Measurements from ENCODE around the gene ALDH1A2.

Gene ALDH1A2

GRCh38 chr15:57943171-57943570 lies 122.3 kb downstream of the ALDH1A2 start:
- DNase-seq (ENCODE audit: low spot score), result no peak

GRCh38 chr15:57941816-57942215 lies 123.7 kb downstream of the ALDH1A2 start:
- DNase-seq (ENCODE audit: low spot score), result no peak

GRCh38 chr15:57932348-57932747 lies 133.2 kb downstream of the ALDH1A2 start:
- DNase-seq (ENCODE audit: low spot score), result no peak

- DNase-seq (ENCODE audit: low spot score), result no peak
Measured at GRCh38 chr15:57931570-57931969, 133.9 kb downstream of the ALDH1A2 start.

GRCh38 chr15:57927091-57927631 lies 138.3 kb downstream of the ALDH1A2 start:
- DNase-seq (ENCODE audit: low spot score), result no peak

- DNase-seq (ENCODE audit: low spot score), result no peak
Measured at GRCh38 chr15:57925650-57926049, 139.9 kb downstream of the ALDH1A2 start.

GRCh38 chr15:57924598-57924997 lies 140.9 kb downstream of the ALDH1A2 start:
- no peak for DNase-seq (ENCODE audit: low spot score)

GRCh38 chr15:57923750-57924149 lies 141.8 kb downstream of the ALDH1A2 start:
- DNase-seq (ENCODE audit: low spot score), result no peak

GRCh38 chr15:57923306-57923705 lies 142.2 kb downstream of the ALDH1A2 start:
- no peak for DNase-seq (ENCODE audit: low spot score)

- DNase-seq (ENCODE audit: low spot score), result no peak
Measured at GRCh38 chr15:57922776-57923175, 142.7 kb downstream of the ALDH1A2 start.

- no peak for DNase-seq (ENCODE audit: low spot score)
Measured at GRCh38 chr15:57921371-57921770, 144.1 kb downstream of the ALDH1A2 start.

GRCh38 chr15:57920911-57921310 lies 144.6 kb downstream of the ALDH1A2 start:
- DNase-seq (ENCODE audit: low spot score), result no peak

- no peak for DNase-seq (ENCODE audit: low spot score)
Measured at GRCh38 chr15:57919754-57920153, 145.8 kb downstream of the ALDH1A2 start.

- DNase-seq (ENCODE audit: low spot score), result no peak
Measured at GRCh38 chr15:57917998-57918397, 147.5 kb downstream of the ALDH1A2 start.

- no peak for DNase-seq (ENCODE audit: low spot score)
Measured at GRCh38 chr15:57916695-57917094, 148.8 kb downstream of the ALDH1A2 start.

- DNase-seq (ENCODE audit: low spot score), result no peak
Measured at GRCh38 chr15:57915827-57916531, 149.5 kb downstream of the ALDH1A2 start.

- no peak for DNase-seq (ENCODE audit: low spot score)
Measured at GRCh38 chr15:57914350-57915055, 151.0 kb downstream of the ALDH1A2 start.

- no peak for DNase-seq (ENCODE audit: low spot score)
Measured at GRCh38 chr15:57911247-57911646, 154.3 kb downstream of the ALDH1A2 start.

GRCh38 chr15:57910672-57911071 lies 154.8 kb downstream of the ALDH1A2 start:
- no peak for DNase-seq (ENCODE audit: low spot score)

- no peak for DNase-seq (ENCODE audit: low spot score)
Measured at GRCh38 chr15:57909388-57909787, 156.1 kb downstream of the ALDH1A2 start.

- no peak for DNase-seq (ENCODE audit: low spot score)
Measured at GRCh38 chr15:57903626-57904025, 161.9 kb downstream of the ALDH1A2 start.

Measured in germinal center (tissue), 1 donor.